Uterus (tissue), 4 donors: ENCODE results near the gene EGLN2. TPM values are rescaled to one million over a fixed set of nuclear protein-coding genes. Genes with fewer than 3 reads are reported as not detected.
"Not testable (repeated sequence)": the region's sequence is repeated elsewhere in the genome, so short reads cannot be mapped to it uniquely, and the experiment has no call there.

Experiments used
- DNase-seq, 2 donors: peaks; one replicate each; pipeline ENCODE4 v3.0.0-alpha.2; 2019 to 2020
- H3K27ac ChIP-seq, 2 donors: fragments of 200-600 bp; sonication (generic); 1 replicate in 1 of 2; 2 replicates in 1 of 2; pipeline ENCODE4 v1.5.1; 2016 to 2018
- H3K27me3 ChIP-seq, 2 donors: fragments of 200-600 bp; sonication (generic); one replicate each; pipeline ENCODE4 v1.5.1; 2018 to 2019; ENCODE audit warnings: control low read depth in 1 of 2
- H3K36me3 ChIP-seq, 2 donors: fragments of 200-600 bp; sonication (generic); one replicate each; pipeline ENCODE4 v1.5.1; 2019; ENCODE audit warnings: control low read depth in 1 of 2
- H3K4me1 ChIP-seq, 2 donors: fragments of 200-600 bp; sonication (generic); one replicate each; pipeline ENCODE4 v1.5.1; 2018 to 2019; ENCODE audit warnings: control low read depth in 1 of 2
- H3K4me3 ChIP-seq, 2 donors: fragments of 200-600 bp; sonication (generic); 1 replicate in 1 of 2; 2 replicates in 1 of 2; pipeline ENCODE4 v1.5.1; 2018 to 2019; ENCODE audit warnings: mild to moderate bottlenecking in 1 of 2
- H3K9me3 ChIP-seq, 2 donors: fragments of 200-600 bp; sonication (generic); one replicate each; pipeline ENCODE4 v1.5.1; 2019; ENCODE audit warnings: control low read depth in 1 of 2
- POLR2A ChIP-seq, 2 donors: fragments of 450-650 bp; IDR thresholded peaks; one replicate each; pipeline ENCODE4 v1.6.1; 2016; ENCODE audit warnings: antibody characterized with exemption in 2 of 2, mild to moderate bottlenecking in 1 of 2, moderate library complexity in 1 of 2
- intact Hi-C: fragments of 100-400 bp; cut with DNase I; formaldehyde crosslinking; loops from one replicate; pipeline ENCODE4 v1.15.1; 2023; ENCODE audit warnings: low total_unique reads
- total RNA-seq, 4 donors: library from RNA; depleted of rRNA in 3 of 4; stranded (reverse); fragments of >200 nt in 3 of 4; gene quantifications; one replicate each; pipeline versions ENCODE4 v1.1.0 to v1.2.4, GENCODE V29; 2014 to 2023
- TF ChIP-seq, protein P1 (sequence below), 4 experiments: fragments of 200-600 bp in 2 of 4; fragments of 450-650 bp in 2 of 4; sonication (generic) in 2 of 4; IDR thresholded peaks; one replicate each; pipeline ENCODE4 v1.5.1; 2016 to 2019; ENCODE audit warnings: antibody characterized with exemption in 4 of 4, mild to moderate bottlenecking in 2 of 4, moderate library complexity in 1 of 4
- donor health status: DM: yes; HTN: yes; CAD: no.

EGLN2 gene
- total RNA-seq, 4 donors from 2014 or later = 33.2 to 164 (median 78.1) TPM

DNA sequence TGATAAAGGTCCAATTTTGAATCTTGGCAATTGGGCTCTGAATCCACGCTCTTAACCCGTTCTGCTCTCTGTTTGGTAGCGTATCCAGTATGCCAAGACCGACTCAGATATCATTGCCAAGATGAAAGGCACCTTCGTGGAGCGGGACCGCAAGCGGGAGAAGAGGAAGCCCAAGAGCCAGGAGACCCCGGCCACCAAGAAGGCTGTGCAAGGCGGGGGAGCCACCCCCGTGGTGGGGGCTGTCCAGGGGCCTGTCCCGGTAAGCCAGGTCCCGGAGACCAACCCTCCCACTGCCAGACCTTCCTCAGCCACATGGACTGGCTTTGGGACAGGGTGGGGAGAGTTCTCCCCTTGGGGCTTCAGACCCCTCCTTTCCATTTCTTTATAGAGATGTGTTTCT, 39.6 kb upstream of the EGLN2 start:
- TF ChIP-seq POLR2A (IDR thresholded peaks at IDR 0.05) = no peak
- TF ChIP-seq, protein P1, sequence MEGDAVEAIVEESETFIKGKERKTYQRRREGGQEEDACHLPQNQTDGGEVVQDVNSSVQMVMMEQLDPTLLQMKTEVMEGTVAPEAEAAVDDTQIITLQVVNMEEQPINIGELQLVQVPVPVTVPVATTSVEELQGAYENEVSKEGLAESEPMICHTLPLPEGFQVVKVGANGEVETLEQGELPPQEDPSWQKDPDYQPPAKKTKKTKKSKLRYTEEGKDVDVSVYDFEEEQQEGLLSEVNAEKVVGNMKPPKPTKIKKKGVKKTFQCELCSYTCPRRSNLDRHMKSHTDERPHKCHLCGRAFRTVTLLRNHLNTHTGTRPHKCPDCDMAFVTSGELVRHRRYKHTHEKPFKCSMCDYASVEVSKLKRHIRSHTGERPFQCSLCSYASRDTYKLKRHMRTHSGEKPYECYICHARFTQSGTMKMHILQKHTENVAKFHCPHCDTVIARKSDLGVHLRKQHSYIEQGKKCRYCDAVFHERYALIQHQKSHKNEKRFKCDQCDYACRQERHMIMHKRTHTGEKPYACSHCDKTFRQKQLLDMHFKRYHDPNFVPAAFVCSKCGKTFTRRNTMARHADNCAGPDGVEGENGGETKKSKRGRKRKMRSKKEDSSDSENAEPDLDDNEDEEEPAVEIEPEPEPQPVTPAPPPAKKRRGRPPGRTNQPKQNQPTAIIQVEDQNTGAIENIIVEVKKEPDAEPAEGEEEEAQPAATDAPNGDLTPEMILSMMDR (IDR thresholded peaks at IDR 0.05) = no peak
- Histone ChIP-seq H3K4me3 (no peak overlapping the region), H3K36me3 (no peaks in the 10 kb centered on the region), H3K27ac (no peak overlapping the region), H3K4me1 (no peaks in the 10 kb centered on the region), H3K27me3 (no peaks in the 10 kb centered on the region), H3K9me3 (no peaks in the 10 kb centered on the region)
- intact Hi-C loops = no loop called here
- no peak for DNase-seq

DNA sequence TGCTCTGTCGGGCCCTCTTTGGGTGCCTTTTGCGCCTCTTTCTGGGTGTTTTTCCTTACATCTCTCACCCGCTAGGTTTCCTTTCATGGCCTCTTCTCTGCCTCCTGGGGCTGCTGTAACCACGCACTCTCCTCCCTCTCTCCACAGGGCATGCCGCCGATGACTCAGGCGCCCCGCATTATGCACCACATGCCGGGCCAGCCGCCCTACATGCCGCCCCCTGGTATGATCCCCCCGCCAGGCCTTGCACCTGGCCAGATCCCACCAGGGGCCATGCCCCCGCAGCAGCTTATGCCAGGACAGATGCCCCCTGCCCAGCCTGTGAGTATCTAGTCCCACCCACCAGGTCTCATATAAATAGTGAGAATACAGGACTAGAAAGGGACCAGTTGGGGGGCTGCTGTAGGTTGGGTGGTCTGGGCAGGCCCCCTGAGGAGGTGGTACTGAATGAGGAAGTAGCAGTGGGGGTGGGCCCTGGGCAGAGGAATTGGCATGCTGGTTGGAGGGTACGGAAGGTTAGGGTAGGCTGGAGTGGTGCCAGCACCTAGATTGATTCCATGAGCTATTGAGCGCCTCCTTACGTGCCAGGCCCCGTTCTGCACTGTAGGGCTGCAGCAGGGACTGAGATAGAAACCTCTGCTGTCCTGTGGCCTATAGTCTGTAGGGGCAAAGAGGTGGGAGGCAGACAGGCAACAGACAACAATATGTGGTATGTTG, 36.1 kb upstream of the EGLN2 start:
- no peak for TF ChIP-seq POLR2A (IDR thresholded peaks at IDR 0.05)
- TF ChIP-seq, protein P1 (IDR thresholded peaks at IDR 0.05) = no peak
- intact Hi-C loops = no loop called here
- Histone ChIP-seq H3K27me3 (no peaks in the 10 kb centered on the region), H3K4me3 (no peak overlapping the region), H3K27ac (no peak overlapping the region), H3K36me3 (no peaks in the 10 kb centered on the region), H3K4me1 (no peaks in the 10 kb centered on the region), H3K9me3 (no peaks in the 10 kb centered on the region)
- no peak for DNase-seq

DNA sequence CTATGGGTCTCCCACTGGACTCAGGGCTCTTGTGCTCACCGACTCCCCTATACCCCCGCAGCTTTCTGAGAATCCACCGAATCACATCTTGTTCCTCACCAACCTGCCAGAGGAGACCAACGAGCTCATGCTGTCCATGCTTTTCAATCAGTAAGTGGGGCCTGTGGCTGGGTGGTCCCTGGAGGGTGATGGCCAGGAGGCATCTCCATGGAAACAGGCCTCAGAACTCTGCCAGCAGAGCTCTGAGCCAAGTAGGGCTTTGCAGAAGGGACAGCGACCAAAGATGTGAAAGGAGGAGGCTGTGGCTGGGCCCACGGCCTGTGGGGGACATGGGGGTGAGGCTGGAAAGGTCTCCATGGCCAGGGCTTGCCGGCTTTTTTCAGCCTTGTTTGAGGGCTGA, 35.5 kb upstream of the EGLN2 start:
- Histone ChIP-seq H3K27ac (no peak overlapping the region), H3K4me3 (no peak overlapping the region), H3K27me3 (no peaks in the 10 kb centered on the region), H3K36me3 (no peaks in the 10 kb centered on the region), H3K4me1 (no peaks in the 10 kb centered on the region), H3K9me3 (no peaks in the 10 kb centered on the region)
- TF ChIP-seq, protein P1 (IDR thresholded peaks at IDR 0.05) = no peak
- no peak for TF ChIP-seq POLR2A (IDR thresholded peaks at IDR 0.05)
- DNase-seq = no peak
- intact Hi-C loops = no loop called here

DNA sequence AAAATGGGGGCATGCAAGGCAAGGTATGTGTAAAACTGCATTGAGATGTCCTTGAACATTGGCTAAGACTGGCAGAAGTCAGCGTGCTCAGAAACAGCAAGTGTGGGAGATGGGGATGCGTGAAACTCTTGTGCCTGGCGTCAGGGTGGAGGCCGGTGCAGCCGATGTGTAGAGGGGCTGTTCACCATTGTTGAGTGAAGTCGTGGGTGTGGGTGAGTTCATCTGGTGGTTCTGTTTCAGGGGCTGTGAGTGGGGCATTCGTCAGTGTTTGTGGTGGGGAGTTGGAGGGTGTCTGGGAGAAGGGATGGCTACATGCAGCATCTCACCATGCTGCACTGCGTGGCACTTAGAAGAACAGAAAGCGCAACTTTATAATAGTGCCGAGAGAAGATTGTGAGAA, 35.0 kb upstream of the EGLN2 start:
- intact Hi-C loops = no loop called here
- no peak overlapping the region for H3K27ac ChIP-seq
- TF ChIP-seq POLR2A (IDR thresholded peaks at IDR 0.05) = no peak
- no peaks in the 10 kb centered on the region for H3K36me3 ChIP-seq
- H3K4me1 ChIP-seq = no peaks in the 10 kb centered on the region
- H3K4me3 ChIP-seq = no peak overlapping the region
- H3K27me3 ChIP-seq = no peaks in the 10 kb centered on the region
- no peak for DNase-seq
- H3K9me3 ChIP-seq = no peaks in the 10 kb centered on the region

DNA sequence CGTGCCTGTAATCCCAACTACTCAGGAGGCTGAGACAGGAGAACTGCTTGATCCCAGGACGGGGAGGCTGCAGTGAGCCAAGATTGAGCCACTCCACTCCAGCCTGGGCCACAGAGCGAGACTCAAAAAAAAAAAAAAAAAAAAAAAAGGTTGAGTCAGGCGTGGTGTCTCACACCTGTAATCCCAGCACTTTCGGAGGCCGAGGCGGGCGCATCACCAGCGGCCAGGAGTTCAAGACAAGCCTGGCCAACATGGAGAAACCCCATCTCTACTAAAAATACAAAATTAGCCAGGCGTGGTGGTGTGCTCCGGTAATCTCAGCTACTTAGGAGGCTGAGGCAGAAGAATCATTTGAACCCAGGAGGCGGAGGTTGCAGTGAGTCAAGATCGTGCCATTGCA, 32.6 kb upstream of the EGLN2 start:
- DNase-seq, intact Hi-C loops, H3K9me3 ChIP-seq, H3K4me3 ChIP-seq, H3K27ac ChIP-seq, H3K27me3 ChIP-seq, H3K4me1 ChIP-seq, H3K36me3 ChIP-seq: not testable (repeated sequence)

DNA sequence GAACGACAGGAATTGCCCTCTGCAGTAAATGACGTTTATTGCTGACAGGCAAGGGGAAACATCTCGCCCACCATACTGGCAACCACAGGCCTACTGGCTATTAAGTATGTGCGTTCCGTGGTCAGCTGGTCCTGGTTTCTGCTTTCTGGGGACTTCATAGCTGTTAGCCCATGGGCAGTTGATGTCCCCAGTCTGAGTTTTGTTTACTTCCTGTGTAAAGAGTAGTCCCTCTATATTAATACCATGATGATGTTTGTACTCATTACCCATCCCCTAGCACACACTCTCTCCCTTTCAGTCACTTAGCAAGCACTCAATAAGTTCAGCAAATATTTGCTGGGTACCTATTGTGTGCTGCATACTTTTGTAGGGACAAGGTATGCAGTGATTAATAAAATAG, 30.1 kb upstream of the EGLN2 start:
- Histone ChIP-seq H3K9me3 (no peaks in the 10 kb centered on the region), H3K4me1 (no peaks in the 10 kb centered on the region), H3K27ac (no peak overlapping the region), H3K27me3 (no peaks in the 10 kb centered on the region), H3K36me3 (no peaks in the 10 kb centered on the region), H3K4me3 (no peak overlapping the region)
- no peak for TF ChIP-seq POLR2A (IDR thresholded peaks at IDR 0.05)
- TF ChIP-seq, protein P1 (IDR thresholded peaks at IDR 0.05) = no peak
- intact Hi-C loops = no loop called here
- DNase-seq = no peak

DNA sequence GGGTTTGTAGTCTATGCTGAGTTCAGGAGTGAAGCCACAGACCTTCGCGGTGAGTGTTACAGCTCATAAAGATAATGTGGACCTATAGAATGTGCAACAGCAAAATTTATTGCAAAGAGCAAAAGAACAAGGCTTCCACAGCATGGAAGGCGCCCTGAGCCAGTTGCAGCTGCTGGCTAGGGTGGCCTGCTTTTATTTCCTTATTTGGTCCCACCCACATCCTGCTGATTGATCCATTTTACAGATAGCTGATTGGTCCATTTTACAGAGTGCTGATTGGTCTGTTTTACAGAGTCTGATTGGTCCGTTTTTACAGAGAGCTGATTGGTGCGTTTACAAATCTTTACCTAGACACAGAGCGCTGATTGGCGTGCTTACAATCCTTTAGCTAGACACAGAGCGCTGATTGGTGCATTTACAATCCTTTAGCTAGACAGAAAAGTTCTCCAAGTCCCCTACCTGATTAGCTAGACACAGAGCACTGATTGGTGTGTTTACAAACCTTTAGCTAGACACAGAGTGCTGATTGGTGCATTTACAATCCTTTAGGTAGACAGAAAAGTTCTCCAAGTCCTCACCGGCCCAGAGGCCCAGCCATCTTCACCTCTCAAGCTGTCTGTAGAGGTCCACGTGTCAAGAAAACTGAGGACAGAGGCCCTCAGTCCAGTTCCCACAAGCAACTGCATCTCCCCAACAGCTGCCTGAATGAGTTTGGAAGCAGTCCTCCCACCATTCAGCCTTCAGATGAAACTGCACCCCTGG, 27.7 kb upstream of the EGLN2 start:
- H3K27me3 ChIP-seq, H3K9me3 ChIP-seq, H3K36me3 ChIP-seq, DNase-seq, H3K4me1 ChIP-seq, intact Hi-C loops, H3K27ac ChIP-seq, H3K4me3 ChIP-seq: not testable (repeated sequence)
